GM12878 (cell line): ENCODE data around the gene C1orf115.

ENCODE experiments used
- CTCF ChIP-seq, 3 experiments: IDR thresholded peaks in 2 of 3; conservative IDR thresholded peaks in 1 of 3; 2 replicates each; pipeline ENCODE4 v1.5.1; 2011; ENCODE audit warnings: low read depth in 3 of 3, low read length in 3 of 3, mild to moderate bottlenecking in 3 of 3, control low read depth in 2 of 3, moderate library complexity in 2 of 3, inconsistent platforms in 1 of 3, mixed read lengths in 1 of 3; ENCODE audit not compliant: control insufficient read depth in 2 of 3, insufficient read depth in 1 of 3; ENCODE audit errors: extremely low read depth in 1 of 3
- EP300 ChIP-seq, 2 experiments: fragments of 150-350 bp in 1 of 2; IDR thresholded peaks; 2 replicates each; pipeline ENCODE4 v1.6.1; 2011 to 2012; ENCODE audit warnings: low read depth in 2 of 2, low read length in 2 of 2, borderline replicate concordance in 1 of 2, improper control_type of control experiment in 1 of 2, inconsistent platforms in 1 of 2; ENCODE audit not compliant: control insufficient read depth in 1 of 2
- FOS ChIP-seq: IDR thresholded peaks from 3 replicates; pipeline ENCODE4 v1.6.1; 2011; ENCODE audit warnings: borderline replicate concordance; ENCODE audit not compliant: insufficient read length; ENCODE audit errors: extremely low read depth
- FOXM1 ChIP-seq: IDR thresholded peaks from 2 replicates; pipeline ENCODE4 v1.6.1; 2012; ENCODE audit warnings: low read depth, mild to moderate bottlenecking, inconsistent platforms, low read length, moderate library complexity
- POLR2A ChIP-seq: IDR thresholded peaks from 2 replicates; pipeline ENCODE4 v1.6.1; 2011; ENCODE audit warnings: low read depth, mild to moderate bottlenecking, low read length

DNA sequence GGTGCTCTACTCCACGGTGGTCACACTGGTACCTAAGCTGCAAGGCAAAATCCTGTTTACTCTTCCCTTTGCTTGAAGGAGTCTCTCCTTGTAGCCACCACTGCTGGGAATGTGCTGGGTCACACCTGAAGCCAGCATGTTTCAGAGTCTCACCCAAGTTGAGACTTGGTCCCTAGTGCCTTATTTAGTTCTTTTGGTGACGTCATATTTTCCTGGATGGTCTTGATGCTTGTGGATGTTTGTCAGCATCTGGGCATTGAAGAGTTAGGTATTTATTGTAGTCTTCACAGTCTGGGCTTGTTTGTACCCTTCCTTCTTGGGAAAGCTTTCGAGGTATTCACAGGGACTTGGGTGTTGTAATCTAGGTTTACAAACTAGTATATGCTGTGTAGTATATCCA lies 52.4 kb downstream of the C1orf115 start:
- TF ChIP-seq CTCF (IDR thresholded peaks at IDR 0.05 in 2 of 3, conservative IDR thresholded peaks at IDR 0.05 in 1 of 3; ENCODE audit: control insufficient read depth in 2 of 3, extremely low read depth in 1 of 3, insufficient read depth in 1 of 3, low read depth in 3 of 3, low read length in 3 of 3), result no peak
- no peak for TF ChIP-seq POLR2A
- TF ChIP-seq FOXM1, result no peak
- TF ChIP-seq EP300 (IDR thresholded peaks at IDR 0.05; ENCODE audit: borderline replicate concordance in 1 of 2, control insufficient read depth in 1 of 2, low read depth in 2 of 2, low read length in 2 of 2), result no peak
- no peak for TF ChIP-seq FOS
